Karpas-422 (cell line): ENCODE data around the gene SEC24B. TPM values are rescaled to one million over a fixed set of nuclear protein-coding genes. Genes with fewer than 3 reads are reported as not detected.

Experiments
- DNase-seq: peaks from one replicate; pipeline ENCODE4 v3.0.0-alpha.2; 2015
- H2AFZ ChIP-seq: fragments of 200-600 bp; sonication (generic); 2 replicates; pipeline ENCODE4 v1.6.1; 2014; ENCODE audit warnings: antibody characterized with exemption, low read length, mixed read lengths
- H3K27ac ChIP-seq: fragments of 200-600 bp; sonication (generic); 2 replicates; pipeline ENCODE4 v1.5.1; 2014; ENCODE audit warnings: mild to moderate bottlenecking, low read length, moderate library complexity
- H3K27me3 ChIP-seq: fragments of 200-600 bp; sonication (generic); 2 replicates; pipeline ENCODE4 v1.6.1; 2014; ENCODE audit warnings: low read length, mixed read lengths
- H3K36me3 ChIP-seq: fragments of 200-600 bp; sonication (generic); 2 replicates; pipeline ENCODE4 v1.6.1; 2014; ENCODE audit warnings: low read length, mixed read lengths; ENCODE audit not compliant: insufficient read depth
- H3K4me1 ChIP-seq: fragments of 200-600 bp; sonication (generic); 2 replicates; pipeline ENCODE4 v1.6.1; 2014; ENCODE audit warnings: mild to moderate bottlenecking, low read length, mixed read lengths
- H3K4me2 ChIP-seq: fragments of 200-600 bp; sonication (generic); 2 replicates; pipeline ENCODE4 v1.6.1; 2014; ENCODE audit warnings: low read length, low read depth, mild to moderate bottlenecking; ENCODE audit not compliant: poor library complexity, severe bottlenecking
- H3K4me3 ChIP-seq: fragments of 200-600 bp; sonication (generic); 2 replicates; pipeline ENCODE4 v1.5.1; 2014; ENCODE audit warnings: mild to moderate bottlenecking, antibody characterized with exemption, low read length, mixed read lengths
- H3K79me2 ChIP-seq: fragments of 200-600 bp; sonication (generic); 2 replicates; pipeline ENCODE4 v1.6.1; 2014; ENCODE audit warnings: mild to moderate bottlenecking, low read length, mixed read lengths
- H3K9ac ChIP-seq: fragments of 200-600 bp; sonication (generic); 2 replicates; pipeline ENCODE4 v1.6.0; 2014; ENCODE audit warnings: low read length
- H3K9me2 ChIP-seq: fragments of 200-600 bp; sonication (generic), shearing (Covaris generic); replicated peaks from 2 replicates; pipeline ENCODE4 v1.6.0; 2014; ENCODE audit warnings: mild to moderate bottlenecking, low read length, moderate library complexity; ENCODE audit not compliant: insufficient read depth
- H3K9me3 ChIP-seq: fragments of 300-700, 200-600 bp; sonication (generic); 2 replicates; pipeline ENCODE4 v1.6.1; 2014; ENCODE audit warnings: low read length, mixed read lengths
- H4K20me1 ChIP-seq: fragments of 200-600 bp; sonication (generic); 2 replicates; pipeline ENCODE4 v1.6.1; 2014; ENCODE audit warnings: mild to moderate bottlenecking, antibody characterized with exemption, low read length, low read depth; ENCODE audit not compliant: insufficient read depth
- total RNA-seq: library from RNA; depleted of rRNA; stranded (reverse); fragments of >200 nt; shearing (Covaris generic); gene quantifications from 2 replicates; pipeline ENCODE4 v1.2.3, GENCODE V29; 2014; ENCODE audit warnings: low replicate concordance

SEC24B gene
- total RNA-seq, 1 experiment from 2014 or later: 50.3 TPM

- Histone ChIP-seq H3K9me2 (no peaks in the 10 kb centered on the region), H3K4me3 (no peak overlapping the region), H3K4me2 (no peak overlapping the region), H3K9me3 (no peaks in the 10 kb centered on the region), H3K9ac (no peak overlapping the region), H4K20me1 (no peaks in the 10 kb centered on the region), H3K36me3 (no peaks in the 10 kb centered on the region), H3K4me1 (no peaks in the 10 kb centered on the region; the same call in 1 of the 2 replicates), H3K79me2 (no peaks in the 10 kb centered on the region), H3K27ac (no peak overlapping the region), H3K27me3 (no peaks in the 10 kb centered on the region), H2AFZ (no peak overlapping the region)
- no peak for DNase-seq
Measured at GRCh38 chr4:109419679-109420078, 13.9 kb upstream of the SEC24B start.

DNA sequence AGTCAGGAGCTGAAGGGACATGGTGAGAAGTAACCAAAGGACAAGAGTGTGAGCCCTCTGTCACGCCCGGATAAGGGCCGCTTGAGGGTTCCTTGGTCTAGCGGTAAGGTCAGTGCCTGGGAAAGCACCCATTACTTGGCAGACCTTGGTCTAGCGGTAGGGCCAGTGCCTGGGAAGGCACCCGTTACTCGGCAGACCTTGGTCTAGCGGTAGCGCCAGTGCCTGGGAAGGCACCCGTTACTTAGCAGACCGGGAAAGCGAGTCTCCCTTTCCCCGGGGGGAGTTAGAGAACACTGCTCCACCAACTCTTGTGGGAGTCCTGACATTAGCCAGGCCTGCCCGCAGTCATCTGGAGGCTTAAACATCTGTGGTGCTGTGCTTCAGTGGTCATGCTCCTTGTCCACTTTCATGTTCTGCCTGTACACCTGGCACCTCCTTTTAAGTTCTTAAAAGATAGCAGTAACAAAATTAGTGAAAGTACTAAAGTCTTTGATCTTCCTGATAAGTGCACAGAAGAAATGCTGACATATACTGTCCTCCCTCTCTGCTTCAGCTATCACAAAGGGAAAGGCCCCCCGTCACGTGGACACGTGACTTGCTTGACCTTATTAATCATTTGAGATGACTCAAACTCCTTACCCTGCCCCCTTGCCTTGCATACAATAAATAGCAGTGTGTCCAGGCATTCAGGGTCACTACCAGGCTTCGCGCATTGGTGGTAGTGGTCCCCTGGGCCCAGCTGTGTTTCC lies 9.3 kb upstream of the SEC24B start:
- no peak overlapping the region for H3K27ac ChIP-seq
- H3K9me2 ChIP-seq: no peaks in the 10 kb centered on the region
- no peaks in the 10 kb centered on the region for H3K36me3 ChIP-seq
- no peak for DNase-seq
- no peak overlapping the region for H3K4me3 ChIP-seq
- H3K4me1 ChIP-seq: no peaks in the 10 kb centered on the region; the same call in 1 of the 2 replicates
- H3K27me3 ChIP-seq: no peaks in the 10 kb centered on the region
- no peak overlapping the region for H3K9ac ChIP-seq
- no peaks in the 10 kb centered on the region for H3K9me3 ChIP-seq
- no peaks in the 10 kb centered on the region for H3K79me2 ChIP-seq
- no peak overlapping the region for H2AFZ ChIP-seq
- H3K4me2 ChIP-seq: no peak overlapping the region
- H4K20me1 ChIP-seq: no peaks in the 10 kb centered on the region

DNA sequence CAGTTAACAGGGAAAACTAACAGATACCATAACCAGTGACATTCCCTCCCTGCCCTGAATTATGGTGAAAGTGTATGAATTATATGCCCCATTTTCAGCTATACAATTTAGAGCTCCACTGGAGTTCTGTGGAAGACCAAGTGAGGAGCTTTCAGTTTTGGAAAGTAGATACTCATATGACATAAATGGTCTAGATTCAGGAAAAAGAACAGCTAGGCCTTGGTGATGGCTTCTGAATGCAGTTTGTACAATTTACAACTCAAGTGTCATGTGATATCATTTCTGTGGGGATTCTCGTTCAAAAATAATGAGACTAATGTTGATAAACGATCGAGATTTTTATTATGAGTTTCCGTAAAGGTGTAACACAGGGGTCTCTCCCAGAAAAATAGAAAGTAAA lies 8.2 kb upstream of the SEC24B start:
- no peaks in the 10 kb centered on the region; the same call in 1 of the 2 replicates for H3K4me1 ChIP-seq
- H3K9me2 ChIP-seq: no peaks in the 10 kb centered on the region
- no peaks in the 10 kb centered on the region for H4K20me1 ChIP-seq
- H3K27ac ChIP-seq: no peak overlapping the region
- H3K9me3 ChIP-seq: no peaks in the 10 kb centered on the region
- no peaks in the 10 kb centered on the region for H3K27me3 ChIP-seq
- H3K36me3 ChIP-seq: no peaks in the 10 kb centered on the region
- no peak overlapping the region for H3K9ac ChIP-seq
- no peak for DNase-seq
- no peak overlapping the region for H2AFZ ChIP-seq
- no peaks in the 10 kb centered on the region for H3K79me2 ChIP-seq
- no peak overlapping the region for H3K4me2 ChIP-seq
- H3K4me3 ChIP-seq: no peak overlapping the region

GRCh38 chr4:109429545-109429944 lies 4.1 kb upstream of the SEC24B start:
- DNase-seq: no peak
- Histone ChIP-seq H3K9ac (no peak overlapping the region), H3K4me2 (no peak overlapping the region)

DNA sequence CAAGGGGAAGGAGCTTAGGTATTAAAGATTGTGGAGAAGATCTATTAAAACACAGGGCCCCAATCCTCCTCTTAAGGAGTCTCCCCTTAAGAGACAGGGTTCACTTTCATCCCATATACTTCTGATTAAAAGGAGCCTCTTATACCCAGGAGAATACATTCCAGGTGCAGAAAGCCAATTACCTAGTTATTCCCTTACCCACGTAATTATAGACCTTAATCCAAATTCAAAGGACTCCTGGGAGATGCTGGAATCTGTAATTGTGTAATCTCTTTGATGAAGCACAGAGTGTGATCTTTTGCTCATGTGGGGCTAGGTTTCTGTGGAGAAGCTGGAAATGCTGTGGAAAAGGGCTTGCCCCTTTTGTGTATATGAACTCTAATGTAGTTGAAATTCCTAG lies 1.4 kb upstream of the SEC24B start:
- Histone ChIP-seq H3K79me2 (peaks cover 40% of the 10 kb centered on the region), H2AFZ (no peak overlapping the region), H3K4me1 (peaks cover 34% of the 10 kb centered on the region), H3K4me3 (peak overlapping the region; percentile 86; the same call in 1 of the 2 replicates), H3K36me3 (no peaks in the 10 kb centered on the region), H3K9me3 (no peaks in the 10 kb centered on the region), H3K9me2 (no peaks in the 10 kb centered on the region), H3K27ac (no peak overlapping the region), H3K4me2 (peak overlapping the region; percentile 87), H3K9ac (no peak overlapping the region), H4K20me1 (peaks cover 24% of the 10 kb centered on the region), H3K27me3 (no peaks in the 10 kb centered on the region)
- no peak for DNase-seq

More at GRCh38 chr4:109429545-109429944, 4.1 kb upstream of the SEC24B start:
- Histone ChIP-seq H3K27ac (no peak overlapping the region), H3K4me1 (peaks cover 10% of the 10 kb centered on the region), H3K9me2 (no peaks in the 10 kb centered on the region), H3K9me3 (no peaks in the 10 kb centered on the region), H3K27me3 (no peaks in the 10 kb centered on the region), H3K79me2 (peaks cover 14% of the 10 kb centered on the region), H3K36me3 (no peaks in the 10 kb centered on the region), H4K20me1 (peaks cover 4% of the 10 kb centered on the region; the same call in 1 of the 2 replicates), H3K4me3 (no peak overlapping the region), H2AFZ (no peak overlapping the region)

DNA sequence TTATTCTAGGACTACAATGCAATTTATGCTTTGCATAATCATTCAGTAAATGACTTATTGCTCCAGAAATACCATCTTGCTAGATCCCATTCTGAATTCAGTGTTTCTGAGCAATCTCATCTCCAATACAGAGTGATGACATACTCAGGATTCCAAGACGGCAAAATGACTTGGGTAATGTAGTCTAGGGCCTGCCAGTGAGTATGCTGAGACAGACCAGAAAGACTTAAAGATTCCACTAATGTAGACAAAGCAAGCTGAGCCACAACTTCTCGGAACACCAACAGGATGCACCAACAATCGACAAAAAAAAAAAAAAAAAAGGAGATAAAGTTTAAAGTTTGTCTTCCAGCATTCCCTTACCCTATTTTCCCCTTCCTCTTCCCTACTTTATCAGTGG lies 919 bp upstream of the SEC24B start:
- Histone ChIP-seq H3K9me2 (no peaks in the 10 kb centered on the region), H3K79me2 (peaks cover 45% of the 10 kb centered on the region), H3K27me3 (no peaks in the 10 kb centered on the region), H3K36me3 (no peaks in the 10 kb centered on the region), H4K20me1 (peaks cover 24% of the 10 kb centered on the region), H3K9ac (peak overlapping the region; percentile 83), H3K4me1 (peaks cover 39% of the 10 kb centered on the region), H3K27ac (no peak overlapping the region; the same call in 1 of the 2 replicates), H2AFZ (peak overlapping the region; percentile 63), H3K9me3 (no peaks in the 10 kb centered on the region), H3K4me3 (peak overlapping the region; percentile 86), H3K4me2 (peak overlapping the region; percentile 87)
- DNase-seq: peak; percentile 55

GRCh38 chr4:109434007-109434971 lies 674 bp downstream of the SEC24B start:
- H2AFZ ChIP-seq: no peak overlapping the region
- H3K9me2 ChIP-seq: no peaks in the 10 kb centered on the region
- peak overlapping the region; percentile 87 for H3K4me2 ChIP-seq
- H3K4me1 ChIP-seq: peaks cover 55% of the 10 kb centered on the region
- peak overlapping the region; percentile 49 for H3K27ac ChIP-seq
- DNase-seq: peak; percentile 69
- peaks cover 34% of the 10 kb centered on the region for H4K20me1 ChIP-seq
- H3K36me3 ChIP-seq: no peaks in the 10 kb centered on the region
- H3K79me2 ChIP-seq: peaks cover 60% of the 10 kb centered on the region
- peak overlapping the region; percentile 83 for H3K9ac ChIP-seq
- no peaks in the 10 kb centered on the region for H3K27me3 ChIP-seq
- peak overlapping the region; percentile 86 for H3K4me3 ChIP-seq
- H3K9me3 ChIP-seq: no peaks in the 10 kb centered on the region

DNA sequence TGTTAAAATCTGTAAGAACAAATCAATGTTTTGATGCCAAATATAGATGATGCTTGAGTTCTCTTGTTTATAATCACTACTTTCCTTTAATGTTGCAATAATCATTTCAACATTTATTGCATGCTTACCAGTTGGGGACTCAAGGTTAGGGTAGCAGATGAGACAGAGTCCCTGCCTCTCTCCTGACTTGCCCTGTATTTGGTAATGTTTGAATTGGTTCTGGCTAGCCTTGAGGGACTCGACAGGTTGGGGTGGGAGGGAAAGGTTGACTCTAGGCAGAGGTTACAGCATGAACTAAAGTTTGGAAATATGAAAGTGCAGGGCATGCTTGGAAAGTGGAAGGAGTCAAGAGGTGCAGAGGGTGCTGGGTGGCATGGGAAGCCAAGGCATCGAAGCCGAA lies 2.0 kb downstream of the SEC24B start:
- no peaks in the 10 kb centered on the region for H3K9me2 ChIP-seq
- H3K79me2 ChIP-seq: peaks cover 73% of the 10 kb centered on the region
- no peak for DNase-seq
- no peak overlapping the region for H2AFZ ChIP-seq
- H4K20me1 ChIP-seq: peaks cover 40% of the 10 kb centered on the region
- H3K4me1 ChIP-seq: peaks cover 68% of the 10 kb centered on the region
- H3K27ac ChIP-seq: no peak overlapping the region
- peak overlapping the region; percentile 87 for H3K4me2 ChIP-seq
- no peaks in the 10 kb centered on the region for H3K27me3 ChIP-seq
- no peaks in the 10 kb centered on the region for H3K9me3 ChIP-seq
- peak overlapping the region; percentile 86 for H3K4me3 ChIP-seq
- H3K9ac ChIP-seq: peak overlapping the region; percentile 83
- H3K36me3 ChIP-seq: no peaks in the 10 kb centered on the region
